Keratinocyte (primary cell): ENCODE data around the gene NMNAT1. TPM values are rescaled to one million over a fixed set of nuclear protein-coding genes. Genes with fewer than 3 reads are reported as not detected.
A peak's percentile ranks its signal among the peaks of the same experiment; 100 is the strongest.

Source experiments
- DNase-seq: peaks from one replicate; pipeline ENCODE4 v3.0.0-alpha.2; 2011; ENCODE audit warnings: low read depth, missing footprints, low spot score
- FAIRE-seq: peaks from 2 replicates; lab custom pipeline; 2011; peaks lifted over from hg19 to GRCh38; lab: Jason Lieb, UNC
- H2AFZ ChIP-seq: 2 replicates; pipeline ENCODE4 v1.6.0; 2012; ENCODE audit warnings: low read length, control low read depth, inconsistent platforms; ENCODE audit not compliant: control insufficient read depth
- H3K27ac ChIP-seq: 2 replicates; pipeline ENCODE4 v1.5.1; 2011; ENCODE audit warnings: low read length; ENCODE audit not compliant: control insufficient read depth, insufficient read depth
- H3K27me3 ChIP-seq: 3 replicates; pipeline ENCODE4 v1.6.0; 2011; ENCODE audit warnings: low read length; ENCODE audit not compliant: control insufficient read depth, insufficient read depth; ENCODE audit errors: extremely low read depth
- H3K36me3 ChIP-seq, 2 experiments: 2 replicates in 1 of 2; 3 replicates in 1 of 2; pipeline ENCODE4 v1.5.1; 2011; ENCODE audit warnings: low read length in 2 of 2, mild to moderate bottlenecking in 1 of 2; ENCODE audit not compliant: control insufficient read depth in 2 of 2, insufficient read depth in 2 of 2; ENCODE audit errors: extremely low read depth in 1 of 2
- H3K4me1 ChIP-seq: 3 replicates; pipeline ENCODE4 v1.5.1; 2011; ENCODE audit warnings: low read length; ENCODE audit not compliant: control insufficient read depth, insufficient read depth; ENCODE audit errors: extremely low read depth
- H3K4me2 ChIP-seq: 3 replicates; pipeline ENCODE4 v1.6.0; 2011; ENCODE audit warnings: low read depth, low read length; ENCODE audit not compliant: control insufficient read depth, insufficient read depth; ENCODE audit errors: extremely low read depth
- H3K4me3 ChIP-seq, 3 experiments: fragments of 200-600 bp in 1 of 3; sonication (generic) in 1 of 3; 2 replicates in 2 of 3; 3 replicates in 1 of 3; pipeline ENCODE4 v1.5.1; 2011 to 2016; ENCODE audit warnings: low read length in 3 of 3, mild to moderate bottlenecking in 3 of 3, control low read depth in 2 of 3, inconsistent platforms in 1 of 3, low read depth in 1 of 3, mixed read lengths in 1 of 3, mixed run types in 1 of 3, moderate library complexity in 1 of 3; ENCODE audit not compliant: control insufficient read depth in 2 of 3, insufficient read depth in 2 of 3; ENCODE audit errors: extremely low read depth in 1 of 3
- H3K79me2 ChIP-seq: 2 replicates; pipeline ENCODE4 v1.6.0; 2012; ENCODE audit warnings: low read length; ENCODE audit not compliant: control insufficient read depth, insufficient read depth
- H3K9ac ChIP-seq: 3 replicates; pipeline ENCODE4 v1.6.0; 2011; ENCODE audit warnings: low read length; ENCODE audit not compliant: control insufficient read depth, insufficient read depth; ENCODE audit errors: extremely low read depth
- H3K9me1 ChIP-seq: 3 replicates; pipeline ENCODE4 v1.6.0; 2011; ENCODE audit warnings: low read length; ENCODE audit not compliant: control insufficient read depth, insufficient read depth; ENCODE audit errors: extremely low read depth
- H3K9me3 ChIP-seq: 2 replicates; pipeline ENCODE4 v1.5.1; 2012; ENCODE audit warnings: low read depth, low read length; ENCODE audit not compliant: control insufficient read depth
- H4K20me1 ChIP-seq: 3 replicates; pipeline ENCODE4 v1.6.0; 2011; ENCODE audit warnings: low read length; ENCODE audit not compliant: control insufficient read depth, insufficient read depth; ENCODE audit errors: extremely low read depth
- CTCF ChIP-seq, 3 experiments: IDR thresholded peaks in 1 of 3; conservative IDR thresholded peaks in 1 of 3; optimal IDR thresholded peaks in 1 of 3; 2 replicates in 2 of 3; 3 replicates in 1 of 3; pipeline versions ENCODE3 to v1.5.1; 2011; ENCODE audit warnings: low read length in 3 of 3, mild to moderate bottlenecking in 3 of 3, moderate library complexity in 2 of 3, control low read depth in 1 of 3, inconsistent platforms in 1 of 3; ENCODE audit not compliant: insufficient read depth in 2 of 3; ENCODE audit errors: extremely low read depth in 1 of 3
- EZH2 ChIP-seq: IDR thresholded peaks from one replicate; pipeline ENCODE4 v1.6.1; 2012; ENCODE audit warnings: inconsistent platforms, mild to moderate bottlenecking, low read length, moderate library complexity
- dilution Hi-C: fragments of 300-500 bp; cut with MboI; formaldehyde crosslinking; loops from one replicate; pipeline ENCODE4 v1.7.0; 2020; ENCODE audit warnings: low sequenced_read_pairs; ENCODE audit not compliant: extremely low pct_ligation_motif_present
- polyA plus RNA-seq, 5 experiments: library from polyadenylated mRNA; depleted of rRNA in 3 of 5; stranded (reverse) in 3 of 5; stranded (forward) in 1 of 5; unstranded in 1 of 5; fragments of >200 nt; gene quantifications; 1 replicate in 1 of 5; 2 replicates in 3 of 5; 3 replicates in 1 of 5; pipeline versions ENCODE4 v1.2.1 to v1.2.3, GENCODE V29; 2011 to 2012; ENCODE audit warnings: missing spikeins in 2 of 5, low read depth in 1 of 5, low replicate concordance in 1 of 5

The NMNAT1 gene
- polyA plus RNA-seq, 1 donor (not counting 4 experiments of a cell fraction or from before 2014, with no cell fraction given) = 16.2 TPM

GRCh38 chr1:9942399-9942938 lies 806 bp upstream of the NMNAT1 start:
- FAIRE-seq (no peak), DNase-seq (no peak)
- Histone ChIP-seq H3K9me3 (no peaks in the 10 kb centered on the region), H3K9ac (peak overlapping the region; percentile 94), H3K27me3 (no peaks in the 10 kb centered on the region), H3K36me3 (peaks cover 2 to 3% of the 10 kb centered on the region in 2 experiments), H3K4me2 (peak overlapping the region; percentile 80), H4K20me1 (no peaks in the 10 kb centered on the region), H3K79me2 (peaks cover 14% of the 10 kb centered on the region), H3K4me3 (peak overlapping the region; percentile 70 to 98 (median 77)), H2AFZ (peak overlapping the region; percentile 77), H3K27ac (peak overlapping the region; percentile 92), H3K4me1 (peaks cover 9% of the 10 kb centered on the region), H3K9me1 (no peaks in the 10 kb centered on the region)
- TF ChIP-seq CTCF (optimal IDR thresholded peaks at IDR 0.05 in 1 of 3, IDR thresholded peaks at IDR 0.05 in 1 of 3, conservative IDR thresholded peaks at IDR 0.05 in 1 of 3; ENCODE audit: extremely low read depth in 1 of 3, insufficient read depth in 2 of 3, low read length in 3 of 3) (peak; percentile 31 to 61 (median 43)), EZH2 (no peak)
- dilution Hi-C loops = no loop called here

- H3K4me1 ChIP-seq = peaks cover 13% of the 10 kb centered on the region
- TF ChIP-seq CTCF (optimal IDR thresholded peaks at IDR 0.05 in 1 of 3, IDR thresholded peaks at IDR 0.05 in 1 of 3, conservative IDR thresholded peaks at IDR 0.05 in 1 of 3; ENCODE audit: extremely low read depth in 1 of 3, insufficient read depth in 2 of 3, low read length in 3 of 3) = no peak
- no peak for TF ChIP-seq EZH2
- H3K9me3 ChIP-seq = no peaks in the 10 kb centered on the region
- DNase-seq (no peak), FAIRE-seq (no peak)
- dilution Hi-C loops = no loop called here
- no peak overlapping the region for H3K27ac ChIP-seq
- peaks cover 3 to 8% of the 10 kb centered on the region in 2 experiments for H3K36me3 ChIP-seq
- peaks cover 16% of the 10 kb centered on the region for H3K79me2 ChIP-seq
- no peaks in the 10 kb centered on the region for H3K27me3 ChIP-seq
- H3K9ac ChIP-seq = no peak overlapping the region
- H4K20me1 ChIP-seq = no peaks in the 10 kb centered on the region
- no peak overlapping the region for H3K4me3 ChIP-seq
- H3K4me2 ChIP-seq = no peak overlapping the region
- no peaks in the 10 kb centered on the region for H3K9me1 ChIP-seq
- no peak overlapping the region for H2AFZ ChIP-seq
Measured at GRCh38 chr1:9946315-9946714, 3.0 kb downstream of the NMNAT1 start.
